Measurements from ENCODE around the gene ADH1B.
"Not testable (repeated sequence)": the region's sequence is repeated elsewhere in the genome, so short reads cannot be mapped to it uniquely, and the experiment has no call there.

ADH1B gene

DNA sequence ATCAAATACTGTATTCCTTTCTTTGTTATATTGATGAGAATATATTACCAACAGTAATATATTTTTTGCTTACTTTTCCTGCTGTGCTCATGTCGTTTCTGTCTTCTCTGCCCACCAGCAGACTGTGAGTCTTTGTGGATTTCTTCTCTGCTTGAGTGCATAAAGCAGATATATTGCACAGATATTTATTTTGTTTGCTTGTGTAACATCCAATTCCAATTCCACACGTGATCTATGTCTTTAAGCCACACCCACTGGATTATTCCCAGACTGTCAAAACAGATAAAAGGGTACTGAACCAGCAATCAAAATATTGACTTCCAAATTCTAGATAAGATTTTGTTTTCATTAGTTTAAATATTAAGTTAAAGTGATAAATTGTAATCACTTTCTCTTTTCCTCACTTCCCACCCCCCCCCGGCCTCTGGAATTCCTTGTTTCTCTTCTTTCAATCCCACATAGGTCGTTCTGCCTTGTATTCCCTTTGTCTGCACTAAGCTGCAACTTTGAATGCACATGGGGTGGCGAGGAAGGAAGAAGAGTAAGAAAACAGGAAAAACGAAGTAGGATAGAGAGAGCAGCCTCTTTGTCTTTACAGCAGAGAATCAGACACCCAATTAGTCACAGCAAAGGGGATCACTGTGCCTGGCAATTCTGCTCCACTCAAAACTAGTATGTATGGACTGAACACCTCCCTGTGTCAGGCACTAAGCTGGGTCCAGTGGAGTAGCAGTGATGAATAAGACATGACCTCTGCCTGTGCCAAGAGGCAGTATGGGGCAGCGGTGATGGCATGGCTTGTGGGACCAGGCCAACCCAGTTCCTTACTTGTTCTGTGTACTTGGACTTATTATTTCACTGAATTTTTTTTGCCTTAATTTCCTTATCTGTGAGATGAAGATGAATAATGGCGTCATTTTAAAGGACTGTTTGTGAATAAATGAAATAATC, at the start of gene ADH1B:
Gene ADH1B, minus strand, starts transcription at position 161 of the 951 bp plus-strand sequence. Its CDS starts 70 bp downstream, at position 91.
- ATAC-seq = no peak

GRCh38 chr4:99367817-99368216, 46.6 kb upstream of the ADH1B start:
- ATAC-seq = not testable (repeated sequence)

GRCh38 chr4:99366491-99366890, 45.3 kb upstream of the ADH1B start:
- no peak for ATAC-seq

DNA sequence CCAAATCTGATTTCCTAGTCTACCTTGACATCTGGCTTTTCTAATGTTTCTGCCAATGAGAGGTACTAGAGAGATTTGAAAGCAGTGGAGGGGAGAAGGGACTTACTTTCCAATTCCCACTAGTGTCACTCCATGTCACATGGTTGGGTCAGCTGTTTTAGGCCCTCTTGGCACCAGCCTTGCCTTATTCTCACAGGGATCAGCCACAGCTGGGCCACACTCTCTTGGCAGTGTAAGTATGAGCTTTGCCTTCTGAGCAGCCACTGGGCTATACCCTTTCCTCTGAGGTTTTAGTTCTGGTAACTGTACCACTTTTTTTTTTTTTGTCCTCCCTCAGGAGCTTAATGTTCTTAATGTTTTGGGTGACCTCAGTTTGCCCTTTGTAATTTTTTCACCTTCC, 41.6 kb upstream of the ADH1B start:
- no peak for ATAC-seq

DNA sequence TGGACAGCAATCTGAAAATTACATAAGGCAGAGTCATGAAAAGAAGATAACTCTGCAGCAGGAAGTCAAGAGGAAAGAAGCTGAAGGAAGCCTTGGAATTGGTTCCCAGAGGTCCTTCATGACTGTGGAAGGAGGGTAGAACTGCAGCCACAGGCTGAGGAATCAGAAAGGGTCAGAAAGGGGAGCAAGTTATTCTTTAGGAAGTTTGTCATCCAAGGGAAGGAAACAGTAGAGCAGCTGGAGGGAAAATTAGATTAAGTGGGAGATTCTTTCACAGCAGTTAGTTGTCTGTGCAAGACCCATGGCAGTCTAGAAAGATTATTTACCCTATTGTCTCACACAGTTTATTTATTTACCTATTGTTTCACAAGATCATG, 40.7 kb upstream of the ADH1B start:
- ATAC-seq = no peak

DNA sequence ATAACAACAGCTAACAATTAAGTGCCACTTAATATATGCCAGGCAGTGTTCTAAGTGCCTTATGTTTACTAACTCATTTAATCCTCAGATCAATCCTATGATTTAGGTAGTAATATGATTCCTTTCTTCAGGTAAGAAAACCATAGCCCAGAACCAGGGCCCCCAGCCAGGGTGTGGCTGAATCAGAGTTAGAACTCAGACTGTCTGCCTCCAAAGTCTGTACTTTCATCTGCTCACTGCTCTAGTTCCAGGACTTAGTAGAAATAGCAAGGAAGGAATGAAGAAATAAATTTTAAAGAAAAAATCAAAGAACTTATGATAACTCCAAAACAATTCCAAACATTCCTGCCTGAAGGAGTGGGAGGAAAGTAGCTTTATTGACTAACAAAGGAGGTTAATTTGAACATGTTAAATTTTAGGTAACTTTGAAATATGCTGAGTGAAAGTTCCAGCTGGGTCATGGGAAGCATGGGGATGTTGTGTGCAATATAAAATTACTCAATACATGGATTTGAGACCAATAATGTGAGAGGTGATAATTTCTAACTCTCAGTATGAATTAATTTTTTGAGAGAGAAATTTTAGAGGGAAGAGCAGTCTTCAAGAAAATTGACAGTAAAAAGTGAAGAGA, 40.2 kb upstream of the ADH1B start:
- no peak for ATAC-seq

GRCh38 chr4:99359480-99360204, 38.4 kb upstream of the ADH1B start:
- no peak for ATAC-seq

DNA sequence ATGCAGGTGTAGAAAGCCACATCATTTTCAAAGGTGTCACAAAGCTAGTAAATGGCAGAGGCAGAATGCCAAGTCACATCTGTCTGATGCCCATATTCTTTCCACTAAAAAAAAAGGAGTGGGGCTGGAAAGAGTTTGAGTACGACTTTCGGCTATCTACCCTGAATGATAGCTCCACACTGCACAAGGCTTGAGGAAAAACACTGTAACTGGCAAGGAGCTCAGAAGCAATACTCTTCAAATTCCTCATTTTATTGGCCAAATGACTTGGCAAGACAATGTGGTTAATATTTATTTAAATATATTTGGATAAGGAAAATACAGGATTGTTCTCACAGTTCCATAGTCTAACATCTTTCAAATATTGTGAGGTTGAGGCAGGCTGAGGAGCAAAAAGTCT, 36.7 kb upstream of the ADH1B start:
- ATAC-seq = no peak

DNA sequence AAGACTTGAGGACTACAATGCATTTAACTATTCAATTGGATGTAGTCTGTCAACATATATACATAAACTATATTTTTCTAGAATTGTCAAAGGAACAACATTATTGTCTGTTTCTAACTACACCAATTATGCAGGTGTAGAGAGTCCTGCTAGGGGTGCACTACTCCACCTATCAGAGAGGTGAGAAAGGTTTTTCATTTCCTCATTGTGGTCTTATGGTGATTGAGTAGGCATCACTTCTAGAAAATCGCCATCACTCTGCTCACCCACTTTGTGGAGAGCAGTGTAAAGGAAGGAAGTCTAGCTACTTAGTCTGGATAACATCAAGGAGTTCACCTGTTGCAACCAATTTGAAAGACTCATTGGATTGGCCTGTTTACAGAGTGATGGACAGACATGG, 35.8 kb upstream of the ADH1B start:
- ATAC-seq = no peak

GRCh38 chr4:99356149-99356548, 34.9 kb upstream of the ADH1B start:
- ATAC-seq = not testable (repeated sequence)

- no peak for ATAC-seq
These were observed 31.7 kb upstream of the ADH1B start, which contains the start of gene ADH1C for GRCh38 chr4:99352602-99353537. Gene ADH1C (minus strand): TSS chr4:99352746. CDS start chr4:99352675, 71 bp downstream.

GRCh38 chr4:99351487-99351886, 30.3 kb upstream of the ADH1B start:
- no peak for ATAC-seq

GRCh38 chr4:99349338-99349737, 28.1 kb upstream of the ADH1B start:
- no peak for ATAC-seq

GRCh38 chr4:99342624-99343023, 21.4 kb upstream of the ADH1B start:
- ATAC-seq = not testable (repeated sequence)

DNA sequence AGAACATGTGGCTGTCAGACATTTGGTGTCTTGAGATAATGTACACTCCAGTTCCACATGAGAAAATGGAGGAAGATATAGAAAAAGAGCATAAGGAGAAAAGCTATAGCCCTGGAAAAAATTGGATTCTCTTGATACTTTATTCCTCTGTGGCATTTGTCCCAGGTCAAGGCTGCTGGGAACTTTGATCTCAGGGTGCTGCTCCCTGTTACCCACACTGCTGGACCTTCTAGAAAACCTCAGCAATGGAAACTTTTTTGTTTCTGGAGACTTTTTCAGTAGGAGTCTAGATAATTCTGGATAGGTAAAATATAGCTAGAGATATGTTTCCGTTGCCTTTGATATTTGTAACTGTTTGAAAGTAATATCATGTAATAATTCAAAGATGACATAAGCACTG, 20.2 kb upstream of the ADH1B start:
- ATAC-seq = no peak

- no peak for ATAC-seq
These were observed 18.0 kb upstream of the ADH1B start for GRCh38 chr4:99339172-99339571.

DNA sequence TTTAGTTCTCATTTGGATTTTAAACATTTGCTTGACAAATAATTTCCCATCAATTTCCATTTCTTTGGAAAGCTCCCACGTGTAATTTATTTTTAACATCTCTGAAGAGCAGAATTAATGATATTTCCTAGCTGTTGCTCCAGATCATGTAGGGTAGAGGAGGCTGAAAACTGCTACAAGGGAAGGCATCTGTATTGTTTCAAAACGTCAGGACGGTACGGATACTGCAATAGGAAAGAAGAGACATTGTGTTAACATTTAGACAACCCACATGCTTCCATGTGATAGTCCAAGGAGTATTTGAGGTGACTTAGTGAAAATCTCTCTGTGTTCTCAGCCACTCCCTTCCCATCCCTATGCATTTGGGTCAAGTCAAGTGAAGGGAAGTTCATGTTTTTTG, 15.4 kb upstream of the ADH1B start:
- no peak for ATAC-seq

DNA sequence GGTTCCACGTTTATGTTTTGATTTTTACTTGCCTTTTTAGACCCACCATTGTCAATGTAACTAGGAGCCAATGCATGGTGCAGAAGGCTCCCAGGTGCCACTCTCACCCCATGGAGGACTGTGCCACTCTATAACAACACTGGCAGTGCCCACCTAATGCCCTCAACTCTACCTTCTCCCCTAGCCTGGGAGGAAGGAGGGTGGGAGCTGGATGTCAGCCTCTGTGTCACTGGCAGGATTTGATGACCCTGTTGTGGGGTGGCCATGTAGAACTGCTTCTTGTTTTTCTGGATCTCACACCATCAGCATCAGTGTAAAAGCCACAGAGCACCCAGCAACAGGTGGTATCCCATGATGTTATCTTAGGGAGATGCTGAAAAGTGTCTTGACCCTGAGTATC, 13.7 kb upstream of the ADH1B start:
- no peak for ATAC-seq

- ATAC-seq = no peak
These were observed 9.4 kb upstream of the ADH1B start for GRCh38 chr4:99330648-99331047.

- no peak for ATAC-seq
These were observed 8.7 kb upstream of the ADH1B start for GRCh38 chr4:99329876-99330275.

DNA sequence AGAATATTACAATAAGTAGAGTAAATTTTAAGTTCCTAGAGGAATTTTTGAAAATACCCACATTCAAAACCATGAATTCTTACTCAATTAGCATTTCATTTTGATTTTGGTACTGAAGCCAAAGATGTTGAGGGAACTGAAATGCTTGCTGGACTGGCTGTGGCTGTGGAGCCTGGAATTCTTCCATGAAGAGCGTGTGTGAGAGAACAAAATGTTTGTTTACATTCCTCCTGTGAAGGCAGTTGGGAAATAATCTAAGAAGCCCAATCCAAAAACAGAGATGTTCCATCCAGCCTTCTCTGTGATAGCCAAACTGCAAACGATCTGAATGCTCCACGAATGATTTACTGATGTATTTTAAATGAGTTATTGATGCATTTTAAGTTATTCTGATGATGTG, 3.8 kb upstream of the ADH1B start:
- no peak for ATAC-seq

GRCh38 chr4:99324361-99324760, 3.2 kb upstream of the ADH1B start:
- ATAC-seq = no peak
